ENCODE measurements around the gene DDIT4.
"Not testable (repeated sequence)": the region's sequence is repeated elsewhere in the genome, so short reads cannot be mapped to it uniquely, and the experiment has no call there.

DDIT4 gene

DNA sequence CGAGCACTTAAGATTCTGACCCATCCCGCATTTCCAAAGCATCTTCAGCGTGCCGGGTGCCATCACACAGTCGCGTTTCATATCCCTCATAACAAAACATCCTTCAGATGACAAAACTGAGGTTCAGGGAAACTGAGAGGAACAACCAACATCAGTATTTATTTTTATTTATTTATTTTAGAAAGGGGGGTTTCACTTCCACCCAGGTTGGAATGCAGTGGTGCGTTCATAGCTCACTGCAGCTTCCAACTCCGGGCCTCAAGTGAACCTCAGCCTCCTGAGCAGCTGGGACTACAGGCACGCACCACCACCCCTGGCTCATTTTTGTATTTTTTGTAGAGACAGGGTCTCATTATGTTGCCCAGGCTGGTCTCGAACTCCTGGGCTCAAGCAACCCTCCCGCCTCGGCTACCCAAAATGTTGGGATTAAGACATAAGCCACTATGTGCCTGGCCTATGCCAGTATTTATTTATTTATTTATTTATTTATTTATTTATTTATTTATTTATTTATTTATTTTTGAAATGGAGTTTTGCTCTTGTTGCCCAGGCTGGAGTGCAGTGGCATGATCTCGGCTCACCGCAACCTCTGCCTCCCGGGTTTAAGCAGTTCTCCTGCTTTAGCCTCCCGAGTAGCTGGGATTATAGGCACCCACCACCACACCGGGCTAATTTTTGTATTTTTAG is 24.4 kb upstream of the DDIT4 start:
- DNase-seq (ENCODE audit: low read depth), result not testable (repeated sequence)

DNA sequence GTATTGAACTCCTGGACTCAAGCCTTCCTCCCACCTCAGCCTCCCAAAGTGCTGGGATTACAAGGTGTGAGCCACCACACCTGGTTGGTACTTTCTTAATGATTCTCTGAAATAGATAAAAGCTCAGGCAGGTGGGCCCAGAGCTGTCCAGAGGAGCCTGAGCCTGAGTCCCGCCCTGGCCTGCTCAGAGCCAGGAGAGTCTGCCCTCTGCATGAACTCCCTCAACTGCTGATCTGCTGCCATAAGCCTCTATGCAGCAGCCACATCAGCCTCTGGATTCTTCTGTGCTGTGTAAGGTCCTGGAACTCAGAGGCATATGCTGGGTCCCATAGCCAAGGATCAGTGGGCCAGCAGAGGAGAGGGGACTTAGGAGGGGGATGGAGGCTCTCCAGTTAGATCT is 23.1 kb upstream of the DDIT4 start:
- DNase-seq (ENCODE audit: low read depth), result no peak

DNA sequence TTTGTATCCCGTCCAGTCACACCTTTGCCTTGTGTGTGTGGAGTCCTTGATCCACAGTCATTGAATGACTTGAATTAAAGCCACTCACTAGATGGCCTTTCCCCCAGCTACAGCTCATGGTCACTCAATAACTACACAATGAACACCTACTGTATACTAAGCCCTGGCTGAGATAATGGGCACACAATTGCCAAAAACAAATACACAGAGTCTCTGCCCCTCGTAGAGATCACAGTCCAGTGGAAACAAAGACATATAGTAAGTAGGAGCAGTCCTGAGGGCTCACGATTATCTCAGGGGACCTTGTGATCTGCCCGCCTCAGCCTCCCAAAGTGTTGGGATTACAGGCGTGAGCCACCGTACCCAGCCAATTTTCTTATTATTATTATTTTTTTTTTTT is 22.1 kb upstream of the DDIT4 start:
- no peak for DNase-seq (ENCODE audit: low read depth)

DNA sequence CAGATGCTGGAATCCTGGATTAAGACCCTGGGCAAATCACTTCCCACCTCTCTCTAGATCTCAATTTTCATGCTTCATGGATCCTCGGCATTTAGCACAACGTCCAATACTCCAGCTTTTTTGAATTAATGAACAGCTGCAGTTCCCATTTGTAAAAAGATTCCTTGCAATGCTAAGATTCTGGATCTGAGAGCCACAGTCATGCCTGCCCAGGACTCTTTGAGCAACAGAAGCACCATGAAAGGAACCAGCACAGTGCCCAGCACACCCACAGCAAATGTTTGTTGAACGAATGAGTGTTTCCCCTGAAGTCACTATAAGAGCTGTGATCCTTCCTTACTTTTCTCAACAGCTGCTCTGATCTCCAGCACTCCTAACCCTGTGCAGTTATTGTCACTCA is 20.8 kb upstream of the DDIT4 start:
- DNase-seq (ENCODE audit: low read depth), result no peak

DNA sequence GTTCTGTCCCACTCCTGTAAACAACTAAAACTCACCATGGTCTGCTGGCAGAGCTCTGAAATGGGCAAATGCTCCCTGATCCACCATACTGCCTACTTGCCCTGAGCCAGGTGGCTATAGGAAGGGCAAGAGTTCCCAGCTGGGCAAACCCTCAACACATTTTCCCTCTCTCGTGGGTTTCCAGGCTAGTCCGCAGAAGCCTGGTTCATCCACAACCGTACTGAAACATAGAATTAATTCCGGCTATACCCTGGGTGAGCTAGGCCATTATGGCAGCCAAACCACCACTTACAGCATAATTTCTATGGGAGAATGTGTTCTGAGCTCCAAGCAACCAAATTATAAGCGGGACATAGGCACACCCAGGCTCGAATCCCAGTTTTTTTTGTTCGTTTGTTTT is 20.1 kb upstream of the DDIT4 start:
- no peak for DNase-seq (ENCODE audit: low read depth)

DNA sequence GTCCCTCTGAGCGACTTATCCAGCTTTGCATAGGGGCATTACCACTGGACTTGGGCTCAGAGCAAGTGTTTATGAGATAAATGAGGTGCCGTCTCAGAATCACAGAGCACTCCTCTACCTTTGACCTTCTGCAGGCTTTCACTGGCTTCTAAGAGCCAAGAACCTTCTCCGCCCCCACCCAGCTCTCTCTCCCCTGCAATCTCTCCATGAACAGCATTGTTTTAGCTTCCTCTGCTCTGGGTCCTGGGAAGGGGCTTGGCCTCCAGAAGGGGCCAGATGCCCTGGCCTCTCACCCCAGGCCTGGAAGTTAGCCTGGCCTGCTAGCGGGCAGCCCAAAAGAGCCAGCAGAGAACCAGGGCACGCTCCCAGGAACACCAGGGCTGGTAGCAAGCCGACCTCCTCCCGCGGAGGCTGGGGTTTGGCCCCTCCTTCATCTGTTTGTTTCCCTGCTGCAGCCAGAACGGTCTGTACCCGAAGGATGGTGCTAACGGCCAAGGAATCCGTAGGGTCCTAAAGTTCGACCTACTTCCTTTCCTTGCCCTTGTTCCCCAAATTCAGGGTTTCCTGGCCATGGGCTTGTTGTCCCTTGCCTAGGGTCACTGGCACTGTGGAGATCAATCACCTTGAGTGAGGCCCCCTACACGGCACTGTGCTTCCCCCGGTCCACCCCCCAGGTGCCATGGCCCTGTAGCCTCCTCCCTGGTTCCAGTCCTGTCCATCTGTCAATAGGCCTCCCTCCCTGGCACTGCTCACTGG is 18.7 kb upstream of the DDIT4 start:
- DNase-seq (ENCODE audit: low read depth), result no peak

DNA sequence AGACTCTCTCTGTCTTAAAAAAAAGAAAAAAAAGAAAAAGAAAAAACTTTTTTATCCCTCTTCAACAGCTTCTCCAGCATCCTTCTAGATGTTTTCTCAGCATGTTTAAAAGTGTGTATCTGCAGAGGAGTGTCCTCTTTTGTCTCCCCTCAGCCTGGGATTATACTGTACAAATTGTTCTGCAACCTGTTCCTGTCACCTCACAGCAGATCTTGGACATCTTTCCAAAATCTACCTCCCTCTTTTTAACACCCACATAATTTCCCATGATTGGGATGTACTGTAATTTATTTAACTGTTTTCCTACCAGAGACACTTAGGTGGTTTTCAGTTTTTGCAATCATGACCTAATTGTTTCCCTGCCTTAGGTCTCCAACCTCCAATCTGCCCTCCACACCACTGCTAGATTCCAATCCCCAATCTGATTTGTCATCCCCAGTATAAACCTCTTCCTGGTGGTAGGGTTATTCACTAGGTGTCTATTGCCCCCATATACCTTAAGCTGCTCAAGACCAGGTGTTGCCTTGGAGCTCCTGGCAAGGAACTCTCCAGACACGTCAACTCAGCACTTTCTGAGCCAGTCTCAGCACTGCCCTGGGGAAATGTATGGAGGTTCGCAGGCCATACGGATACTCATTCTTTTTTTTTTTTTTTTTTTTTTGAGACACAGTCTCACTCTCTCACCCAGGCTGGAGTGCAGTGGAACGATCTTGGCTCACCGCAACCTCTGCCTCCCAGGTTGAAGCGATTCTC is 17.6 kb upstream of the DDIT4 start:
- no peak for DNase-seq (ENCODE audit: low read depth)

DNA sequence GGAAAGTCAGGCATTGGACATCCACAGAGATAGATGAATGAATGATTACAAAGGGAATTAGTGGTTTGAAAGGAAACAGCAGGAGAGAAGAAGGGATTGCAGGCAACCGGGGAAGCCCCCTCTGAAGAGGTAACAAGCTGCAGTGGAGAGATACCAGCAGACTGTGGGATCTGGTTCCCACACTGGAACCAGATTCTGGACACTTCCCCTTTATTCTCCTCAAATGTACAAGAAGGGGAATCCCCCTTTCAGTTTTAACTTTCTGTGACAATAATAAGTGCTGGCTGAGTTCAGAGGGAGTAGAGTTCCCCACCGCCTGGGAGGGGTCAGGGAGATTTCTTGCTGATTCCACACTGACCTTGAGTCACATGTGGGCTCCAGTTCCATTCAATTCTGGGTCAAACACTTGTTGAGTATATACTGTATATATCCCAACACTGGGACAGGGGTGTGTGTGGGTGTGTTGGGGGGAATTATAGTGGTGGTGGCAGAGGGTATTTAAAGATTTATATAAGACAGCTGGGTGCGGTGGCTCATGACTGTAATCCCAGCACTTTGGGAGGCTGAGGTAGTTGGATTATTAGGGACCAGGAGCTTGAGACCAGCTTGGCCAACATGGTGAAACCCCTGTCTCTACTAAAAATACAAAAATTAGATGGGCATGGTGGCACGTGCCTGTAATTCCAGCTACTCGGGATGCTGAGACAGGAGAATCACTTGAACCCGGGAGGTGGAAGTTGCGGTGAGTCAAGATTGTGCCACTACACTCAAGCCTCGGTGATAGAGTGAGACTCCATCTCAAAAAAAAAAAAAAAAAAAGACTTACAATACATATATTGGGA is 16.5 kb upstream of the DDIT4 start:
- DNase-seq (ENCODE audit: low read depth), result no peak

DNA sequence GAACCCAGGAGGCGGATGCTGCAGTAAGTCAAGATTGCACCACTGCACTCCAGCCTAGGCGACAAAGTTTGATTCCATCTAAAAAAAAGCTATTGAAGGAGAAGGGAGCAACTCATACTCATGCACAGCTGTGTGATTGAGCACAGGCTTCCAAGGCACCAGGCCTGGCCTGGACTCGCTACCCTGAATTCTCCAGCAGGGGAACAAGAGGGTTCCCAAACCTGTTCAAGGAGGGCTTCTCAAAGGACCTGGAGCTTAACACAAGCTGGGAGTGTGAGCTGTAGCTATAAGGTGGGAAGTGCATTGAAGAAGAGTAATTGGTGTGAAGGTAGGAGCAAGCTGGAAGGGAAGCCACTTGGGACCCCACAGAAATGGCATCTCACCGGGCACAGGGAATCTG is 15.1 kb upstream of the DDIT4 start:
- DNase-seq (ENCODE audit: low read depth), result no peak

DNA sequence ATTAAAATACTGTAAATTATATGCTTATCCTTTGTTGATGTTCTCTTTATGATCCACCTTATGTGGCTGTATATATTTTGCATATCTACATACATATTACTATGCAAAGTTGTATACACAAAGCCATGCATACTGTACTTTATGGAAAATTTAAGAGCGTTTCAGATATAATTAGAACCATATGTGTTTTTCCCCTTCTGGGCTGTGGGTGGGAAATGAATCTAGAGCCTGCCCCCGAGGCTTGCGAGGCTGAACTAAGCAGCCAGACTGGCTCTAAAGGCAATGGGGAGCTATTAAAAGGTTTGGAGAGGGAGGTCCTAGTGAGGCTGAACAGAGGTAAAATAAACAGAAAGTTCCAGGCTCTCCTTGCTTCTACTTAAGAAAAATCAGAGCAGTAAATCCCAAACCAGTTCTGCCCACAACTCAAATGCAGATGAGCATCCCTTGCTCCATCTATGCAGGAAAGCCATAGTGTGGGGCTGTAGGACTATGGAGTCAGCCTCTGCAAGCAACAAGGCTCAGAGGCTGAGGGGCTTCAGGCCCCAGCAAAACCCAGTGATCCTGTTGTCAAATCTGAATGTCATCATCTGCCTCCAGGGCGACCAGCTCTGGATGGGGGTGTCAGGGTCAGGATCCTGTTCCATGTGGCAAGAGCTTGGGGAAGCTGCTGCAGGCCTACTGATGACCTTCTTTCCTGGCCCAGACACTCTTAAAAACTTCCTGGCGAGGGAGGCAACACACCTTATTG is 14.1 kb upstream of the DDIT4 start:
- DNase-seq (ENCODE audit: low read depth), result no peak

DNA sequence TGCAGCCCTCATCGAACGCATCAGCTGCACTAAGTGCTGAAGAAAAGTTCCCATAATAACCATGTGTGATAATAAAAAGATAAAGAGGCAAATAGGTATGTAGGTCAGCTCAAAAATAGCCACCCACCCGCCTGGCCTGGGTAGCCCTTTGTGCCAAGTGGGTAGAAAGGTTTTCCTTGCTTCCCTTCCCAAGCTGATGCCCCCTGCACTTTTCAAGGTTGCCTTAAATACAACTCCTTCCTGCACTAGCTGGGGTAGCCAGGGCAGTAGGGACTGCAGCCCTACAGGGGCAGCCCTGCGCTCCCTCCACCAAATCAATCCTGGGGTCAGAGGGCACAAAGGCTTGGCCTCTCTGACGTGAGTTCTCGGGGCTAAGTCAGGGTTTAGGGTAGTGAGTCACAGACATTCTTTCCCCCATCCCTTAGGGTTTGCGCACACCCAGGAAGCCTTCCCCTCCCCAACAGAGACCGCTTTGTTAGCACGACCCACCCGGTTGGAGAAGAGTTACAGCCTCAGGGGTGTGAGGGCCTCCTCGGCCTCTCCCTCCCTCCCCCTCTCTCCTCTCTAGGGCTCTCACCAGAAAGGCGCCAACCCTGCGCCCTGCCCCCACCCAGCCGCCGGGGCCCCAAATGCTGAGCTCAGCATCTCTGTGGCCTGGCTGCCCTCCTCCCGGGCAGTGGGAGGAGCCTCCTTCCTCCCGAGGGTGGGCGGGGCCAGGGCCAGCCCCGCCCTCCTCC is 13.3 kb upstream of the DDIT4 start:
- DNase-seq (ENCODE audit: low read depth), result peak; percentile 78

DNA sequence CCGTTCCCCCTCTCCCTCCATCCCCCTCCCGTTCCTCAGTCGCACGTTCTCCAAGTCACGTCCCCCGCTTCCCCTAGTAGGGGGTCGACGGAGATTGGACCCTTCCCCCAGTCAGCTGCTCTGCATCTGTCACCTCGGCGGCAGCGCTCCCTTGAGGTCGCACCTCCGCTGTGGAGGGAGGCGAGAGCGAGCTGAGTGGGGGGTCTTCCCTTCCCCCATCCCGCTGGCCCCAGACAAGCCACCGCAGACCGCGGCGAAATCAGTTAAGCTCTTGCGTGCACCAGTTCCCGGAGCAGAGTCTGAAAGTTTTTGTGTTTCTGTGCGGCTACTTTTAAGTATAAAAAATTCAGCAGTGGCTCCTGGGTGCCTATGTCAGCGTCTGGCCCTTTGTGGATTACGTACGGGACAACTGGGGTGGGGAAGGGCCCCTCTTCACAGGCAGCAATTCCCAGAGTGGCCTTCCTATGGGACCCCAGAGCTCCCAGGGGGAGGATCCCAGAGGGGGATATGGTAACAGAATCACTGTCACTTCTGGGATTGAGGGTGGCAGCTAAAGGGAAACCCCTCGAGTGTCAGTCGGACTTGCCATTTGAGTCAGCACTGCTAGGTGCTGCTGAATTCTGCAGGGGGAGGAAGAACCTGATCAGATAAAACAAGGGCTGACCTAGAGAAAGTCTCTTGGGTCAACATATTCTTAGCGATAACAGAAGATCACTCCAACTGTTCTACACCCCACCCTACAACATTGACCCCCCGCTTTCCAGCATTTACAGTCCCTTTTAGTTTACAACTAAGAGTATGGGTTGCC is 12.5 kb upstream of the DDIT4 start:
- DNase-seq (ENCODE audit: low read depth), result peak; percentile 49

DNA sequence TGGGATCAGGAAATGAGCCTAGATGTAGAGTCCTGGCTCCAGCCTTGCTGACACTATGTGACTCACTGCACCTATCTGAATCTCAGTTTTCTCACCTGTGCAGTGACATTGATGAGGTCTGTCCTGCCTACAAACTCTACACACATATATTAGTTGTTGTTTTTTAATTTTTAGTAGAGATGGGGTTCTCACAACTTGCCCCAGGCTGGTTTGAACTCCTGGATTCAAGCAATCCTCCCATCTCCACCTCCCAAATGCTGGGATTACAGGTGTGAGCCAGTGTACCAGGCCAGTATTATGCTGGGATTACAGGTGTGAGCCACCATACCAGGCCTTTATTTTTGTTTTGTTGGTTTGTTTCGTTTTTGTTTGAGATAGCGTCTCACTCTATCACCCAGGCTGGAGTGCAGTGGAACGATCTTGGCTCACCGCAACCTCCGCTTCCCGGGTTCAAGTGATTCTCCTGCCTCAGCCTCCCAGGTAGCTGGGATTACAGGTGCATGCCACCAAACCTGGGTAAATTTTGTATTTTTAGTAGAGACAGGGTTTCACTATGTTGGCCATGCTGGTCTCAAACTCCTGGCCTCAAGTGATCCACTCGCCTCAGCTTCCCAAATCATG is 11.8 kb upstream of the DDIT4 start:
- DNase-seq (ENCODE audit: low read depth), result no peak

DNA sequence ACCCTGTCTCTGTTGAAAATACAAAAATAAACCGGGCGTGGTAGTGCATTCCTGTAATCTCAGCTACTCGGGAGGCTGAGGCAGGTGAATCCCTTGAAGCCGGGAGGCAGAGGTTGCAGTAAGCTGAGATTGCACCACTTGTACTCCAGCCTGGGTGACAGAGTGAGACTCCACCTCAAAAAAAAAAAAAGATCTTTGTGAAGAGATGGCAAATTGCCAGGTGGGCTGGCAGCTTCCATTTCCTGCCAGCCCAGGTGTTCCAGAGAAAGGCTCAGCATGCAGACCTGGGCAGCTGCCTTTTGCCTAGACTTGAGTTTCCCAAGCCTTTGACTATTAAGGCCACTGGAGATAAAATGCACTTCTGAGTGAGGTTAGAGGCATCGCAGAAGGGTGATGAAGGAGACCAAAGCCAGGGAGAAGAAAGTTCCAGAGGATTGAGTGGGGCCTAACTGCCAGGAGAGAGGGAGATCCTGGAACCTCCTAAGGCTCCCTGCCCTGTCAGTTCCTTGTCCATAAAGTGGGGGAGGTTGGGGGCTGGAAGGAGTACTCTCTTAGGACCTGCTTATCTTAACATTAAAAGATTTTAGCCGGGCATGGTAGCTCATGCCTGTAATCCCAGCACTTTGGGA is 10.0 kb upstream of the DDIT4 start:
- DNase-seq (ENCODE audit: low read depth), result no peak

DNA sequence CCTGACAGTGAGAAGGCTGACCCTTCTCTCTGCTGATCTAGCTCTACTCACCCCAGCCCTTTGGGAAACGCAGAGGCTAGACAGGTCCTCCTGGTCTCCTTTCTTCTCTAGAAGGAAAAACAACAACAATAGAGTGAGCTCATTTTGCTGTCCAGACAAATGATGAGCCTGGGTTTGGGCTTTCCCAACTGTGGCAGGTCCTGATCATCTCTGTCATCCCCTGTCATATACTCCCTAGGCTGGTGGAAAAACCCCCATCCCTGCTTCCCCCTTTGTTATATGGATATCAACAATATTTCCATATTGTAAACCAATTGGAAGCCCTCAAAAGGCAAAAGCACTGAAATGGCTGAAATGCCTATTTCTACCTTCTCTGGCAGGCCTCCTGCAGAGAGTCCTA is 9.2 kb upstream of the DDIT4 start:
- no peak for DNase-seq (ENCODE audit: low read depth)

DNA sequence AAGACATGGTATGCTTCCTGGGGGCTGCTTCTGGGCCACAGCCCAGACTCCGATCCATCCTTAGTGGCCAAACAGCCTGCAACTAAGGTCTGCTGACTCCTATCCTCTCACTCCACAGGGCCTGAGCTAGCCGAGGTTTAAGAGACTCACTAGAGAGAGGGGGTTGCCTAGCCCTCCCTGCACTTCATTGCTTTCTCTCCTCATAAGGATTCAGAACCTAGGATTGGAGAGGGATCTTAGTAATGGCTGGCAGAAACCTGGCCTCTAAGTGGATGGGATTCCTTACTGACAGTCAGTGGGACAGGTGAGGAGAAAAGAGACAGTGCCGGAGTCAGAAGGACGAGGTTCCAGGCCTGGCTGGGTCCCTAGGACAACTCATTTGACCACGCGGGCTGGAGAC is 8.2 kb upstream of the DDIT4 start:
- no peak for DNase-seq (ENCODE audit: low read depth)

DNA sequence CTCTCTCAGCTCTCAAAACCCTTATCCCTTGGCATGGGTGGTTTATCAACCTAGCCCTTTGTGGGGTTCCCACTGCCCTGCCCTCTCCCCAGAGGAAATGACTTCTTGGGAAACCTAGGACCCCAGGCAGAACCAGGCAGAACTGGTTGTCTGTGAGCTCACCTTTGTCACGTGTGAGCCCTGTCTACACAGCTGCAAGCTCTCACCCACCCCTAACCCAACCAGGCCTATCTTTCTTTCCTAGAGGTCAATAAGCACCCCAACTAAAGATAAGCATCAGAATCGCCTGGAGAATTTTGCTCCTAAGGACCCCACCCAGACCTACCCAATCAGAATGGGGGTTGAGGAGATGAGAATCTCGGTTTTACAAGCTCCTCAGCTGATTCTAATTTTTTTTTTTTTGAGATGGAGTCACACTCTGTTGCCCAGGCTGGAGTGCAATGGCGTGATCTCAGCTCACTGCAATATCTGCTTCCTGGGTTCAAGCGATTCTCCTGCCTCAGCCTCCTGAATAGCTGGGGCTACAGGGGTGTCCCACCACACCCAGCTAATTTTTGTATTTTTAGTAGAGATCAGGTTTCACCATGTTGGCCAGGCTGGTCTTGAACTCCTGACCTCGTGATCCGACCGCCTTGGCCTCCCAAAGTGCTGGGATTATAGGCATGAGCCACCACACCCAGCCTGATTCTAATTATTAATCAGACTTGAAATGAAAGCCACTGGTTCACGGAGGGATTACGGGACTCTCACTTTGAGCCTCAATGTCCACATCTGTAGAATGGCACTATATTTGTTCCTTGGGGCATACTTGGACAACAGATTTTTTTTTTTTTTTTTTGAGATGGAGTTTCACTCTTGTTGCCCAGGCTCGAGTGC is 7.5 kb upstream of the DDIT4 start:
- DNase-seq (ENCODE audit: low read depth), result no peak

DNA sequence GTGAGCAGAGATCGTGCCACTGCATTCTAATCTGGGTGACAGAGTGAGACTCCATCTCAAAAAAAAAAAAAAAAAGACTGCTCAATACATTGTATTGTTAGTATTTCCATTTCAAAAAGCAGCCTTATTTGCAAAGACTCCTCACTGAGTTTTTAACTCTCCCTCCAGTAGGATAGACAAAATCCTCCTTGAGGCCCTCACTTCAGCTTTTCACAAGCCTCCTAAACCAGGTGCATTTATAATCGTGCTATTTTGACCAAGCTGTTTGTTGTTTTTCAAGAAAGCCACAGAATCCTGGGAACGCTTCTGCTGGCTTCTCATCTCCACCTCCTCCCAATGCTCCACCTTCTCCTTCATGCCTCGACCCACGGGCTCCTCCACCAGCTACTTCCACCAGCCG is 6.3 kb upstream of the DDIT4 start:
- no peak for DNase-seq (ENCODE audit: low read depth)

Data from activated T-cell treated with anti-CD3 and anti-CD28 coated beads for 24 hours (primary cell).